SK-N-SH (cell line): Measurements from ENCODE around the gene CUL7. TPM values are rescaled to one million over a fixed set of nuclear protein-coding genes. Genes with fewer than 3 reads are reported as not detected.

ENCODE experiments used
- CTCF ChIA-PET: fragments of 300-600, 350-600 bp; formaldehyde crosslinking; extraction: SDS; loops from one replicate; lab custom pipeline; 2021; lab: Yijun Ruan, JAX
- POLR2A ChIA-PET: fragments of 350-600 bp; sonication (Branson Sonifier 250); formaldehyde crosslinking; extraction: SDS; loops from one replicate; lab custom pipeline; 2020; ENCODE audit warnings: antibody characterized with exemption, inconsistent platforms; lab: Yijun Ruan, JAX
- DNase-seq: peaks from one replicate; pipeline ENCODE4 v3.0.0; 2012
- H2AFZ ChIP-seq: fragments of 200-600 bp; sonication (generic); 2 replicates; pipeline ENCODE4 v1.8.1; 2016; ENCODE audit warnings: antibody characterized with exemption, mild to moderate bottlenecking, low read depth
- H3F3A ChIP-seq: fragments of 200-600 bp; sonication (generic); replicated peaks from 2 replicates; pipeline ENCODE3; 2016; ENCODE audit warnings: antibody characterized with exemption, mild to moderate bottlenecking; ENCODE audit not compliant: insufficient read depth
- H3K27ac ChIP-seq, 2 experiments: fragments of 200-500 bp in 1 of 2; fragments of 200-600 bp in 1 of 2; sonication (Bioruptor generic) in 1 of 2; sonication (generic), shearing (Covaris generic) in 1 of 2; 2 replicates each; pipeline versions ENCODE4 v1.5.1 to v1.6.1; 2014 to 2016; ENCODE audit warnings: low read depth in 2 of 2, inconsistent platforms in 1 of 2, low read length in 1 of 2, mild to moderate bottlenecking in 1 of 2, mixed read lengths in 1 of 2
- H3K27me3 ChIP-seq: fragments of 200-600 bp; sonication (generic), shearing (Covaris generic); 2 replicates; pipeline ENCODE4 v1.6.1; 2016; ENCODE audit warnings: mixed run types; ENCODE audit not compliant: insufficient read depth
- H3K36me3 ChIP-seq, 2 experiments: fragments of 200-500 bp in 1 of 2; fragments of 200-600 bp in 1 of 2; sonication (Bioruptor generic) in 1 of 2; sonication (generic) in 1 of 2; replicated peaks in 1 of 2; 2 replicates each; pipeline versions ENCODE3 to v1.5.1; 2014 to 2016; ENCODE audit warnings: low read length in 1 of 2, mild to moderate bottlenecking in 1 of 2; ENCODE audit not compliant: insufficient read depth in 2 of 2, control insufficient read depth in 1 of 2
- H3K4me1 ChIP-seq, 2 experiments: fragments of 200-500 bp in 1 of 2; fragments of 200-600 bp in 1 of 2; sonication (Bioruptor generic) in 1 of 2; sonication (generic), shearing (Covaris generic) in 1 of 2; 2 replicates each; pipeline versions ENCODE4 v1.5.1 to v1.6.1; 2014 to 2016; ENCODE audit warnings: low read depth in 1 of 2, low read length in 1 of 2, mixed run types in 1 of 2; ENCODE audit not compliant: insufficient read depth in 2 of 2, control insufficient read depth in 1 of 2
- H3K4me2 ChIP-seq: fragments of 200-600 bp; sonication (generic), shearing (Covaris generic); 2 replicates; pipeline ENCODE4 v1.6.1; 2017; ENCODE audit warnings: mixed run types
- H3K4me3 ChIP-seq, 2 experiments: fragments of 200-500 bp in 1 of 2; fragments of 200-600 bp in 1 of 2; sonication (Bioruptor generic) in 1 of 2; sonication (generic), shearing (Covaris generic) in 1 of 2; 2 replicates each; pipeline versions ENCODE4 v1.5.1 to v1.8.1; 2014 to 2016; ENCODE audit warnings: low read depth in 2 of 2, inconsistent platforms in 1 of 2, low read length in 1 of 2, mild to moderate bottlenecking in 1 of 2, mixed read lengths in 1 of 2, moderate library complexity in 1 of 2
- H3K79me2 ChIP-seq: fragments of 200-600 bp; sonication (generic); 2 replicates; pipeline ENCODE4 v1.8.1; 2017; ENCODE audit warnings: mild to moderate bottlenecking; ENCODE audit not compliant: insufficient read depth
- H3K9ac ChIP-seq: fragments of 200-600 bp; sonication (generic); 2 replicates; pipeline ENCODE4 v1.6.1; 2017; ENCODE audit warnings: mixed run types
- H3K9me2 ChIP-seq: fragments of 200-600 bp; sonication (generic); 2 replicates; pipeline ENCODE4 v1.6.1; 2017; ENCODE audit warnings: mixed run types
- H3K9me3 ChIP-seq: fragments of 200-600 bp; sonication (generic); 2 replicates; pipeline ENCODE4 v1.6.1; 2017; ENCODE audit warnings: mixed run types, mild to moderate bottlenecking, moderate library complexity
- H4K20me1 ChIP-seq: fragments of 200-600 bp; sonication (generic); 2 replicates; pipeline ENCODE4 v1.6.1; 2017; ENCODE audit warnings: mild to moderate bottlenecking, mixed run types; ENCODE audit not compliant: insufficient read depth
- CHD2 ChIP-seq: fragments of 150-350 bp; IDR thresholded peaks from 2 replicates; pipeline ENCODE4 v1.6.1; 2018; ENCODE audit warnings: low read length; ENCODE audit not compliant: partially characterized antibody
- CTCF ChIP-seq: fragments of 200-600 bp; sonication (generic); IDR thresholded peaks from 2 replicates; pipeline ENCODE4 v1.6.1; 2017; ENCODE audit warnings: antibody characterized with exemption, mild to moderate bottlenecking, moderate library complexity
- EZH2phosphoT487 ChIP-seq: fragments of 200-600 bp; sonication (generic); IDR thresholded peaks from 2 replicates; pipeline ENCODE4 v1.6.1; 2017; ENCODE audit warnings: low read depth, mixed run types, mild to moderate bottlenecking, antibody characterized with exemption, moderate library complexity, borderline replicate concordance
- FOXJ3 ChIP-seq: sonication (generic); formaldehyde crosslinking; IDR thresholded peaks from 2 replicates; pipeline ENCODE4 v1.5.1; 2020; ENCODE audit warnings: mild to moderate bottlenecking, missing genetic modification reagents
- FOXM1 ChIP-seq: IDR thresholded peaks from 2 replicates; pipeline ENCODE4 v1.4.0; 2012; ENCODE audit warnings: low read depth, mild to moderate bottlenecking
- GABPA ChIP-seq: IDR thresholded peaks from 2 replicates; pipeline ENCODE4 v1.4.0; 2012; ENCODE audit warnings: low read depth, mild to moderate bottlenecking
- MAX ChIP-seq: IDR thresholded peaks from 2 replicates; pipeline ENCODE4 v1.4.0; 2012; ENCODE audit warnings: low read depth
- MXI1 ChIP-seq: IDR thresholded peaks from 2 replicates; pipeline ENCODE4 v1.6.1; 2012; ENCODE audit warnings: mild to moderate bottlenecking, low read depth, low read length, improper control_type of control experiment
- PBX3 ChIP-seq: IDR thresholded peaks from 2 replicates; pipeline ENCODE4; 2012
- POLR2AphosphoS5 ChIP-seq: IDR thresholded peaks from 2 replicates; pipeline ENCODE4 v1.6.1; 2012; ENCODE audit warnings: low read depth, low read length
- RAD21 ChIP-seq: IDR thresholded peaks from 2 replicates; pipeline ENCODE4 v1.6.1; 2012; ENCODE audit warnings: mild to moderate bottlenecking, low read length
- REST ChIP-seq: IDR thresholded peaks from 2 replicates; pipeline ENCODE4 v1.6.1; 2012; ENCODE audit warnings: mild to moderate bottlenecking, low read depth, low read length, moderate library complexity
- RFX5 ChIP-seq: IDR thresholded peaks from 2 replicates; pipeline ENCODE4 v1.6.1; 2012; ENCODE audit warnings: mild to moderate bottlenecking, improper control_type of control experiment, low read length
- RXRA ChIP-seq: IDR thresholded peaks from 2 replicates; pipeline ENCODE4 v1.4.0; 2012; ENCODE audit warnings: low read depth, mild to moderate bottlenecking, borderline replicate concordance
- SMC3 ChIP-seq: IDR thresholded peaks from 2 replicates; pipeline ENCODE4 v1.6.1; 2012; ENCODE audit warnings: low read depth, low read length, improper control_type of control experiment
- TAF1 ChIP-seq: IDR thresholded peaks from 2 replicates; pipeline ENCODE4 v1.6.1; 2012; ENCODE audit warnings: low read depth, mild to moderate bottlenecking, low read length, moderate library complexity, borderline replicate concordance
- TEAD4 ChIP-seq: IDR thresholded peaks from 2 replicates; pipeline ENCODE4 v1.4.0; 2012; ENCODE audit warnings: mild to moderate bottlenecking, borderline replicate concordance; ENCODE audit not compliant: insufficient read depth
- USF1 ChIP-seq: IDR thresholded peaks from 2 replicates; pipeline ENCODE4 v1.4.0; 2012; ENCODE audit warnings: low read depth, borderline replicate concordance
- YY1 ChIP-seq: IDR thresholded peaks from 2 replicates; pipeline ENCODE4 v1.4.0; 2012; ENCODE audit warnings: low read depth, mild to moderate bottlenecking
- WGBS: methylation state at CpG from one replicate; pipeline ENCODE4 v1.1.6; 2017; ENCODE audit warnings: low lambda C conversion rate; 5-methylcytosine and 5-hydroxymethylcytosine counted together
- polyA plus RNA-seq, 3 experiments: library from polyadenylated mRNA; depleted of rRNA; stranded (reverse); fragments of >200 nt; gene quantifications; 2 replicates each; pipeline ENCODE4 v1.2.3, GENCODE V29; 2012

Gene CUL7
- polyA plus RNA-seq, 1 of the 3 experiments (the other 2 are of a cell fraction), result 46.9 TPM

- Histone ChIP-seq H3K4me1 (peaks cover 12 to 30% of the 10 kb centered on the region in 2 experiments; a peak in 3 of 4 replicates), H3K27ac (peak overlapping the region; percentile 78 to 90), H3K9me2 (no peaks in the 10 kb centered on the region), H3K4me3 (peak overlapping the region; percentile 83 to 95; a peak in 3 of 4 replicates), H3K9ac (peak overlapping the region; percentile 76; the same call in 1 of the 2 replicates), H3K4me2 (peak overlapping the region; percentile 73; the same call in 1 of the 2 replicates), H3K27me3 (no peaks in the 10 kb centered on the region), H3K79me2 (peaks cover 69% of the 10 kb centered on the region), H2AFZ (peak overlapping the region; percentile 88), H4K20me1 (peaks cover 22% of the 10 kb centered on the region), H3F3A (peaks cover 41% of the 10 kb centered on the region), H3K36me3 (peaks cover 49 to 50% of the 10 kb centered on the region in 2 experiments), H3K9me3 (no peaks in the 10 kb centered on the region)
- ChIA-PET POLR2A (interaction anchor here (0.8 to 1.8 kb wide), 8 partner anchors 11 to 150 kb away, joined by 3 to 8 read pairs (median 4); partner anchors contain the start of genes CUL7, KLC4, MRPL2 and SRF), CTCF (interaction anchor here (0.7 to 1.8 kb wide), 5 partner anchors 120 to 208 kb away, joined by 3 to 8 read pairs (median 4); partner anchors contain the start of gene DNPH1)
- TF ChIP-seq TEAD4, result no peak
- TF ChIP-seq REST, result no peak
- no peak for TF ChIP-seq RFX5
- no peak for TF ChIP-seq PBX3
- TF ChIP-seq EZH2phosphoT487, result no peak
- TF ChIP-seq RAD21, result no peak
- TF ChIP-seq USF1, result no peak
- no peak for TF ChIP-seq FOXJ3
- TF ChIP-seq CTCF, result no peak
- no peak for TF ChIP-seq MAX
- TF ChIP-seq CHD2, result no peak
- no peak for TF ChIP-seq GABPA
- no peak for TF ChIP-seq POLR2AphosphoS5
- no peak for TF ChIP-seq YY1
- no peak for TF ChIP-seq FOXM1
- no peak for TF ChIP-seq TAF1
- no peak for TF ChIP-seq MXI1
- TF ChIP-seq SMC3, result no peak
- no peak for TF ChIP-seq RXRA
- 61% methylated on average over 5 of the region's 5 CpGs for WGBS
- DNase-seq, result peak; percentile 48
Observed at GRCh38 chr6:43020847-43021246, 32.8 kb downstream of the CUL7 start.
